Spleen (tissue), 7 donors: ENCODE data around the gene TSFM.

Source experiments
- POLR2A ChIP-seq, 3 donors: fragments of 450-650 bp; IDR thresholded peaks; one replicate each; pipeline ENCODE4 v1.5.1; 2017; ENCODE audit warnings: antibody characterized with exemption in 3 of 3, mild to moderate bottlenecking in 1 of 3
- POLR2AphosphoS5 ChIP-seq, 3 donors: sonication (generic); formaldehyde crosslinking; IDR thresholded peaks; one replicate each; pipeline ENCODE4 v1.5.1; 2017; ENCODE audit warnings: antibody characterized with exemption in 3 of 3
- TF ChIP-seq, protein P1 (sequence below), 11 experiments: fragments of 200-600 bp in 7 of 11; fragments of 450-650 bp in 4 of 11; sonication (generic) in 4 of 11; IDR thresholded peaks in 8 of 11; conservative IDR thresholded peaks in 3 of 11; 1 replicate in 7 of 11; 2 replicates in 4 of 11; pipeline versions ENCODE4 v1.4.0 to v1.8.0; 2016 to 2021; ENCODE audit warnings: antibody characterized with exemption in 11 of 11, inconsistent platforms in 4 of 11, mild to moderate bottlenecking in 1 of 11
- donor health status: DM: no; HTN: no; CAD: no; lungs with moderate emphysema.
- donor health status: DM: no; HTN: no; CAD: no.
- donor health status: DM: no; HTN: no; CAD: no.

DNA sequence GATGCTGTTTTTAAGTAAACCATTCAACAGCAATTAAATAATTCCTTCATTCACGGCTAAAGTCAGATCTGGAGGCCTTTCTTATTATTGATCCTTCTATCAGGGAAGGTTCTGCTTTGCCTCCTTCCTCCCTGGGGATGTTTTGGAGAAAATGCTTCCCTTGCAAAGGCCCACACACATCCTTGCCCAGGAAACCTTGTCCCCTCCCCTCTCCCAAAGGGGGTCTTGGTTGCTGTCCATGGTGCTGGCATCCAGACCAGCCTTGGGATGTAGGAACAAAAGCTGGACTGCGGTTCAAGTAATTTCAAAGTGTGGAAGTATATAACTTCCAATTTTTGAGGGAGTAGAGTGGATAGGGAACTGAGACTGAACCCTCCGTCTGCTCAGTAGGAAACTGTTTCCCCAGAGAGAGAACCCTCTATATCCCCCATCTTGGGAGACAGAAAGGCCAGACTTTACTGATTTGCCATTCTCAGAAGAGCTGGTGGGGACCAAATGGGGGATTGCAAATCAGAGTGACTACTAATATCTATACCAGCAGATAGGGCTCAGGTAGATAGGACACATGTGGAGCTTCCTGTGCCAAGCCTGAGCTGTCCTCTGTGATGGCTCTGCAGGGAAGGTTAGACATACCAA lies 22.1 kb upstream of the TSFM start:
- TF ChIP-seq, protein P1, sequence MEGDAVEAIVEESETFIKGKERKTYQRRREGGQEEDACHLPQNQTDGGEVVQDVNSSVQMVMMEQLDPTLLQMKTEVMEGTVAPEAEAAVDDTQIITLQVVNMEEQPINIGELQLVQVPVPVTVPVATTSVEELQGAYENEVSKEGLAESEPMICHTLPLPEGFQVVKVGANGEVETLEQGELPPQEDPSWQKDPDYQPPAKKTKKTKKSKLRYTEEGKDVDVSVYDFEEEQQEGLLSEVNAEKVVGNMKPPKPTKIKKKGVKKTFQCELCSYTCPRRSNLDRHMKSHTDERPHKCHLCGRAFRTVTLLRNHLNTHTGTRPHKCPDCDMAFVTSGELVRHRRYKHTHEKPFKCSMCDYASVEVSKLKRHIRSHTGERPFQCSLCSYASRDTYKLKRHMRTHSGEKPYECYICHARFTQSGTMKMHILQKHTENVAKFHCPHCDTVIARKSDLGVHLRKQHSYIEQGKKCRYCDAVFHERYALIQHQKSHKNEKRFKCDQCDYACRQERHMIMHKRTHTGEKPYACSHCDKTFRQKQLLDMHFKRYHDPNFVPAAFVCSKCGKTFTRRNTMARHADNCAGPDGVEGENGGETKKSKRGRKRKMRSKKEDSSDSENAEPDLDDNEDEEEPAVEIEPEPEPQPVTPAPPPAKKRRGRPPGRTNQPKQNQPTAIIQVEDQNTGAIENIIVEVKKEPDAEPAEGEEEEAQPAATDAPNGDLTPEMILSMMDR (IDR thresholded peaks at IDR 0.05 in 8 of 11, conservative IDR thresholded peaks at IDR 0.05 in 3 of 11): no peak
- TF ChIP-seq POLR2A (IDR thresholded peaks at IDR 0.05): no peak
- no peak for TF ChIP-seq POLR2AphosphoS5 (IDR thresholded peaks at IDR 0.05)
